Choroid plexus epithelial cell (primary cell): ENCODE measurements around the gene MAN2A2.

Experiments used
- DNase-seq: peaks from one replicate; pipeline ENCODE4 v3.0.0-alpha.2; 2010; ENCODE audit warnings: low read depth
- H3K4me3 ChIP-seq: 2 replicates; pipeline ENCODE4 v1.5.1; 2011; ENCODE audit warnings: low read depth, mild to moderate bottlenecking, control low read depth, low read length, moderate library complexity
- CTCF ChIP-seq: conservative IDR thresholded peaks from 2 replicates; pipeline ENCODE4 v1.5.1; 2011; ENCODE audit warnings: low read depth, mild to moderate bottlenecking, control low read depth, inconsistent platforms, low read length, moderate library complexity

MAN2A2 gene

GRCh38 chr15:90884719-90885431, 18.2 kb upstream of the MAN2A2 start:
- no peak for DNase-seq
- peak overlapping the region; percentile 65 for H3K4me3 ChIP-seq
- no peak for TF ChIP-seq CTCF

DNA sequence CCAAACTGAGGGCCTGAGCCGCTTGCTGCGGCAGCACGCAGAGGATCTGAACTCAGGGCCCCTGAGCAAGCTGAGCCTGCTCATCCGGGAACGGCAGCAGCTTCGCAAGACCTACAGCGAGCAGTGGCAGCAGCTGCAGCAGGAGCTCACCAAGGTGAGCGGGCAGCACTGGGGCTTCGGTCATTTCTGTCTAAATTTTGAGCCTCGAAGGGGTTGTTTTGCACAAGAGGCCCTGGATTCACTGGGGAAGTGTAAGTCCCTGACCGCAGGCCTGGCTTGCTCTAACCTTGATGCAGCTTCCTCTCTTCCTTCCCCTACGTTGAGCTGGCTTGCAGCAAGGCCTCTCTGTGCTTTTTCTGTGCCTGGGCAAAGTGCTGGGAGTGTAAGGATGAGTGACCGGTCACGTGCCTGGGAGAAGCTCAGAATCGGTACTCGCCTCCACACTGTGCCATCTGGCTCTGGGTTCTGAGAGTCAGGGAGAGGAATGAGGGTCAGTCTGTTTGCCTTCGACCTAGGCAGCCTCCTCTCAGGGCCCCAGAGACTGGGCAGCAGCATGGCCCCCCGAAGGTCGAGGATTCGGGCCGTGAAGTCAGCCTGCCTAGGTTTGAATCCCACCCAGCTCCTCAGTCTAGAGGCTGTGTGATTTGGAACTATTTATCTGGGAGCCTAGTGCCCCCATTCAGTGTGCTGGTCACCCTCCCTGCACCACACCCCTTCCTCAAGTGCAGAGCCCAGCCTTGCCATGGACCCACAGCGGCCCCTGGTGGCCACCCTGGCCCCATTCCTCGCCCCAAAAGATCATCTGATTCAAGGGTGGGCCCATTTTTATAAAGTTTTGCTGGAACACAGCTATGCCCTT, 17.4 kb upstream of the MAN2A2 start:
- peak overlapping the region; percentile 17 for H3K4me3 ChIP-seq
- DNase-seq = peak; percentile 74

DNA sequence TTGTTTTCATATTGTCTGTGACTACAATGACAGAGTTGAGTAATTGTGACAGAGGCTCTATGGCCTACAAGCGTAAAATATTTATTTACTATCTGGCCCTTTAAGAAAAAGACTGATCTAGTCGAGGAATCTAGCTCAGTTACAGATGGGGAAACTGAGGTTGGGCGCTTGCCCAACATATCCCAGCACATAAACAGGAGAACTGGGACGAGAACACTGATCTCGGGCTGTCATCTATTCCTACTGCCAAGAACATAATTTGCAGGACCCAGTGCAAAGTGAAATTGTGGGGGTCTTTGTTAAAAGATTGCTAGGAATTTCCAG, 16.8 kb upstream of the MAN2A2 start:
- H3K4me3 ChIP-seq = no peak overlapping the region
- no peak for DNase-seq
- no peak for TF ChIP-seq CTCF

More for the DNA sequence above, 17.4 kb upstream of the MAN2A2 start:
- TF ChIP-seq CTCF = peak; percentile 99

- H3K4me3 ChIP-seq = no peak overlapping the region
- no peak for TF ChIP-seq CTCF
- no peak for DNase-seq
Measured at GRCh38 chr15:90887037-90887481, 16.0 kb upstream of the MAN2A2 start.

DNA sequence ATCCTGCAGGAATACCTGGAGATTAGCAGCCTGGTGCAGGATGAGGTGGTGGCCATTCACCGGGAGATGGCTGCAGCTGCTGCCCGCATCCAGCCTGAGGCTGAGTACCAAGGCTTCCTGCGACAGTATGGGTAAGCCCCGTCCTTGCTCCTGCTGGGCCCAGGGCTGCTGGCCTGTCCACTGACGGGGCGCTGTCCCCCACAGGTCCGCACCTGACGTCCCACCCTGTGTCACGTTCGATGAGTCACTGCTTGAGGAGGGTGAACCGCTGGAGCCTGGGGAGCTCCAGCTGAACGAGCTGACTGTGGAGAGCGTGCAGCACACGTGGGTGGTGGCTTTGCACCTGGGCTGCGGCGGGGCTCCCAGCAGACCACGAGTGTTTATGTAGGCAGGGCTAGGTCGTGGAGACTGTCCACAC, 13.8 kb upstream of the MAN2A2 start:
- H3K4me3 ChIP-seq = no peak overlapping the region
- TF ChIP-seq CTCF = no peak
- no peak for DNase-seq

GRCh38 chr15:90889736-90890456, 13.2 kb upstream of the MAN2A2 start:
- no peak overlapping the region for H3K4me3 ChIP-seq
- no peak for TF ChIP-seq CTCF
- no peak for DNase-seq
